GM21717 (cell line): Measurements from ENCODE around the gene JADE2.

Experiments used
- ATAC-seq: cut with Tn5 transposase; IDR thresholded peaks from one replicate; pipeline ENCODE4 v1.9.1; 2021; ENCODE audit warnings: mild to moderate bottlenecking, moderate library complexity; ENCODE audit not compliant: unreplicated experiment

Gene JADE2

DNA sequence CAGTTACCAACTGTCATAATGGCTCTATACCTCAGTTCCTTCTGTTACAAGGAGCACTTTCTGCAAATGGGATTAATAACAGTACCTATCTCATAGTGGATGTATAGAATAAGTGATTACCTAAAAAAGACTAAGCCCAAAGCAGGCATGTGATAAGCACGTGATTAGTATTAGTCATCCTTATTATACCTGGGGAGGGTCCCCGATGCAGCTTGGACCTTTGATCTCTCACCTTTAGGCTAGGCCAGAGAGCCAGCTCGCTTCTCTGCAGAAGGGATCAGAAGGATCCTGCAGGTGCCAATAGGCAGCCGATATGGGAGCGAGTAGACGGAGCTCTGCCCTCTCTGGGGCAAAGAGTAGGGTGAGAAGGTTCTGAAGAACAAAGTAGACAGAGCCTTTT, 4.0 kb downstream of the JADE2 start:
- ATAC-seq = no peak

GRCh38 chr5:134530301-134531077, 5.0 kb downstream of the JADE2 start:
- ATAC-seq = no peak

GRCh38 chr5:134533115-134533815, 7.8 kb downstream of the JADE2 start:
- ATAC-seq = no peak

DNA sequence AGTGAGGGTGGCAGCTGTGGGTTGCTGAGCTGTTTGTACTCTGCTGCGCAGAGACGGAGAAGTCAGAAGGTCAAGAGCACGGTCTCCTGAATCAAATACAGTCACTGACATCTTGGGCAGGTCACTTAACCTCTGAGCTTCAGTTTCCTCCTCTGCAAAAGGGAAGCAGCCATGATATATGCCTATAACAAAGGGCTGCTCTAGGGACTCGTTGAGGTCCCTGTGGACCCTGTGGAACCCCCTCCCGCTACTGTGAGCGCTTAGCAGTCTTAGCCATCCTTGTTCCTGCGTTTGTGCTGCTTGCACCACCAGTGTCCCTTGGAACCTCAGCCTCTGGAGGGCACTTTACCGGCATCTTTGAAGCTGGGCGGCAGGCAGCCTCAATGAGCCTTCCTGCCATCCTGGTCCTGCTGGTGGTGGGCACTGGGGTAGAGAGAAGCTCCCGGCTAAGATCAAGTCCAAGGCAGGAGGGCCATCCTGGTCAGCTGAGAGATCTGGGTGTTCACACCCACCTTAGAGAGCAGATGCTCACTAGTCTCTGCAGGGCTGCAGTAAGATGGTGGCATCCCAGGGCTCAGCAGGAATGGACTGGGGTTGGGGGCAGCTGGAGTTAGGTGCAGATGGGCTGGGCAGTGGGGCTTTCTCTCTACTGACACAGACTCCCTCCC, 8.7 kb downstream of the JADE2 start:
- ATAC-seq = no peak

DNA sequence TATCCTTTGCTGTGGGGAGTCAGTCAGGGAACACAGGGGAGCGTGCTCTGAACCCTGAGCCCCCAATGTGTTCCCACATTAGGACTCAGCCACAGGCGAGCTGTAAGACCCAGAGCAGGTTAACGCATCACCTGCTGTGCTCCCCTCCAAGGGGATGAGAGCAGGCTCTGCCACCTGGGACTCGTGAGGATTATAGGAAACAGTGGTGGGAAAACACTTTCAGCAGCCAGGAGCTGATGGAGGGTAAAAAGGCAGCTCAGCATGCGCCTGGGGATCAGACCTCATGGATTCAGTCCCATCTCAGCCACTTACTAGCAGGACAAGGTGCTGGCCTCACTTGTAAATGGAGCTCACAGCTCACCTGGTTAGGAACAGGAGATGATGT, 9.2 kb downstream of the JADE2 start:
- no peak for ATAC-seq

GRCh38 chr5:134536876-134537275, 11.4 kb downstream of the JADE2 start:
- no peak for ATAC-seq

DNA sequence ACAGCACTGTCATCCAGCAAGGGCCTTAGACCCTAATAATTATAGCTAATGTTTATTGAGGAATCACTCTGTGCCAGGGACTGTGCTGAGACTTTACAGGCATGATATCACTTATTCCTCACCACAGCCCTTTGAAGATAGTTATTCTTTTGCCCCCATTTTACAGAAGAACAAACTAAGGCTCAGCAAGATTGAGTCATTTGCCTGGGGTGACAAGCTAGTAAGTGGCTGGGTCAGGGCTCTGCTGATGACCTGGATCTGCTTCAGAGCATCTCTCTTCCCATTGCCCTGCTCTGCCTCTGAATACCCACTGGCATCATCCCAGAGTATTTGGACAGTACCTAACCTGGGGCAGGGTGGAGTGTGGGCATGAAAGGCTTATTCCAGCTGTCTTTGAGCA, 11.8 kb downstream of the JADE2 start:
- ATAC-seq = no peak

DNA sequence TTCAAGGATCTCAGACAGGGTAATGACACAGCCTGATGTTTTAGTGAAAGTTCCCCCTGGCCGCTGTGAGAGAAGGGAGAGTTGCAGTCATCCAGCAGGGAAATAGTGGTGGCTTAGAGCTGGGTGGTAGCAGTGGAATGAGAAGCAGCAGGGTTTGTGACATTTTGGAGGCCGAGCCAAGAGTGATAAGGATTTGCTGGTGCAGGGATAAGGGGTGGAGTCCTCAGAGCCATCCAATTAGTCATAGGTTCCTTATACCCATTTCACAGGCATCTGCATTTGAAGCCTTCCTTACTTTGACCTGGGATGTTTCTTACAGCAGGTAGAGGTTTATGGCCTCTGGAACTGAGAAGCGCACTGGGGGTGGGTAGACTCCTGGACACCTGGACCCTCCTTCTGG, 12.8 kb downstream of the JADE2 start:
- no peak for ATAC-seq

GRCh38 chr5:134539732-134540131, 14.3 kb downstream of the JADE2 start:
- no peak for ATAC-seq

- peak; percentile 31 for ATAC-seq
These were observed 15.6 kb downstream of the JADE2 start for GRCh38 chr5:134540747-134541733.

DNA sequence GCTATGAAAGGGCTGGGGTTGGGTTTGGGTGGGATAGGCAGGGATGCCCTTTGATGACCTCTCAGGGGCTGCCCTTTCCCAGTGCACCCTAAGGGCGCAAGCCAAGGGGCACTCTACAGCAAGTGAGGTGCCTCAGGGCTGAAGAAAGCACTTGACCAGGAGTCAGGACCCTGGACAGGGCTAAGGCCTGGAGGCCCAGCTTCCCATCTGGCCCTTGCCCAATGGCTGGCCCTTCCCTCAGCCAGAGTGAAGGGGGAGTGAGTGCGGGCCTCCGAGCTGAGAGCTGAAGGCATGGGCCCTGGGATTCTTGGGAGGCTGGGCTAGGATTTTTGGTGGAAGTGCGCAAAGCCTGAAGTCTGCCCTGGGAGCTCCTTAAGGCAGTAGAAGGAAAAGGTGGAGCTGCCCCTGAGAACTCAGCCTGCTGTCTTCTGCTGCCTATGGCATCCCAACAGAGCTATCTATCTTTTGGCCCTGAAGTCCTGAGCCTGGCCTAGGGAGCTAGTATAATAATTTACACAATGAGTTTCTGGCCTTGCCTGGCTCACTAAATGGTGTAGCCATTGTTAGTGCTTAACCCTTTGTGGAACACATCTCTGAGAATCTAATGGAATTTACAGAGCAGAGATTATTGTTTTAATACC, 16.4 kb downstream of the JADE2 start:
- ATAC-seq = no peak

- peak; percentile 42 for ATAC-seq
These were observed 18.5 kb downstream of the JADE2 start for GRCh38 chr5:134543820-134544614.

GRCh38 chr5:134545070-134545868, 19.8 kb downstream of the JADE2 start:
- ATAC-seq = no peak

DNA sequence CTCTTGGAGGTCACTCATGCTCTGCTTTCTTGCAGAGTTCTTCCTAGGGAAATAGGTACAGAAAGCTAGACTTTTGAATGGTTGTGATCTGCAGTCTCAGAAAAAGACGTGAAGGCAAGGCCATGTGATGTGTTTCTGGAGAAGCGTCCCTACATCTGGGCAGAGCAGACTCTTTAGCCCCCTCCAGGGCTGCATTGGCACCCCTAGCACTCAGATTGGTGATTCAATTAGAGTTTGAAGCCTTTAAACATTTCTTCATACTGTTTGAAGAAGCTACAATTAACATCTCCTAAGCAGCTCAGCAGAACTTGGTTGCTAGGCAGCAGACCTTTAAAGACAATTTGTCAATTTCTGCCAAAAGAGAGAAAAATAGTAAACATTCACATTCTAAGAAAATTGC, 21.6 kb downstream of the JADE2 start:
- ATAC-seq = no peak

- no peak for ATAC-seq
These were observed 22.1 kb downstream of the JADE2 start for GRCh38 chr5:134547579-134547978.

GRCh38 chr5:134547999-134548658, 22.7 kb downstream of the JADE2 start:
- no peak for ATAC-seq

DNA sequence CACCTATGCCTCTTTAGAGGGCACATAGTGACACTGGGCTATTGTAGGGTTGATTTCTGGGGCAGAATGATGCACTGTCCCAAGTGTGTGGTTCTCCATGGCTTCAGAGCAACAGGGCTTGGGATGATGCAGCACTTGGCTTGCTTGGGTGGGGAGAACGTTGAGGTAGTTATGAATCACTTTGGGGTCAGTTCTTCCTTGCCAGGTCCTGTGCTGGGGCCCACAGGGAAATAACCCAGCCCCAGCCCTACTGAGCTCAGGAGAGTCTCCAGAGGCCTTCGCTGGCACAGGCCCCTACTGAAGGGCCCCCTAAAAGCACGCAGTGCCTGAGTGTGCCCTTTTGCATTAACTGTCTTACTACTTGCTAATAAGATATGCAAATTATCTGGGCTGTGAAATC, 24.2 kb downstream of the JADE2 start:
- no peak for ATAC-seq
